ENCODE data around the gene RINL.
A peak's percentile ranks its signal among the peaks of the same experiment; 100 is the strongest.
"Not testable (repeated sequence)": the region's sequence is repeated elsewhere in the genome, so short reads cannot be mapped to it uniquely, and the experiment has no call there.

RINL gene

GRCh38 chr19:38854961-38855360 is 23.1 kb downstream of the RINL start:
- H3K4me1 ChIP-seq (ENCODE audit: control insufficient read depth, insufficient read depth, low read length) = peaks cover 10% of the 10 kb centered on the region
- not testable (repeated sequence) for H3K27me3 ChIP-seq (ENCODE audit: control insufficient read depth, insufficient read depth, low read length); H3K27ac ChIP-seq (ENCODE audit: low read depth, low read length)

GRCh38 chr19:38853214-38853613 is 24.9 kb downstream of the RINL start:
- Histone ChIP-seq H3K4me1 (ENCODE audit: control insufficient read depth, insufficient read depth, low read length) (peaks cover 16% of the 10 kb centered on the region), H3K9me3 (ENCODE audit: control insufficient read depth, insufficient read depth, low read length) (peaks cover 5% of the 10 kb centered on the region; the same call in 1 of the 2 replicates), H3K9ac (ENCODE audit: low read depth, low read length) (no peak overlapping the region), H3K4me3 (ENCODE audit: low read depth, low read length) (peak overlapping the region; percentile 63), H3K27me3 (ENCODE audit: control insufficient read depth, insufficient read depth, low read length) (no peaks in the 10 kb centered on the region), H3K27ac (ENCODE audit: low read depth, low read length) (peak overlapping the region; percentile 100), H3K36me3 (ENCODE audit: control insufficient read depth, insufficient read depth, low read length) (peaks cover 8% of the 10 kb centered on the region; the same call in 1 of the 2 replicates)

More at GRCh38 chr19:38854961-38855360, 23.1 kb downstream of the RINL start:
- not testable (repeated sequence) for H3K36me3 ChIP-seq (ENCODE audit: control insufficient read depth, insufficient read depth, low read length); H3K9me3 ChIP-seq (ENCODE audit: control insufficient read depth, insufficient read depth, low read length); H3K4me3 ChIP-seq (ENCODE audit: low read depth, low read length); H3K9ac ChIP-seq (ENCODE audit: low read depth, low read length)

- peak overlapping the region; percentile 64 for H3K9ac ChIP-seq (ENCODE audit: low read depth, low read length)
- peaks cover 15% of the 10 kb centered on the region for H3K36me3 ChIP-seq (ENCODE audit: control insufficient read depth, insufficient read depth, low read length)
- peak overlapping the region; percentile 63 for H3K4me3 ChIP-seq (ENCODE audit: low read depth, low read length)
- peaks cover 5% of the 10 kb centered on the region; the same call in 1 of the 2 replicates for H3K9me3 ChIP-seq (ENCODE audit: control insufficient read depth, insufficient read depth, low read length)
- H3K27me3 ChIP-seq (ENCODE audit: control insufficient read depth, insufficient read depth, low read length) = no peaks in the 10 kb centered on the region
- H3K27ac ChIP-seq (ENCODE audit: low read depth, low read length) = peak overlapping the region; percentile 100
- H3K4me1 ChIP-seq (ENCODE audit: control insufficient read depth, insufficient read depth, low read length) = peaks cover 16% of the 10 kb centered on the region
These were observed 25.6 kb downstream of the RINL start for GRCh38 chr19:38852231-38853044.

- H3K27ac ChIP-seq (ENCODE audit: low read depth, low read length) = peak overlapping the region; percentile 100
- H3K9me3 ChIP-seq (ENCODE audit: control insufficient read depth, insufficient read depth, low read length) = peaks cover 3% of the 10 kb centered on the region; the same call in 1 of the 2 replicates
- peak overlapping the region; percentile 64; the same call in 1 of the 2 replicates for H3K9ac ChIP-seq (ENCODE audit: low read depth, low read length)
- H3K36me3 ChIP-seq (ENCODE audit: control insufficient read depth, insufficient read depth, low read length) = peaks cover 22% of the 10 kb centered on the region
- peaks cover 16% of the 10 kb centered on the region for H3K4me1 ChIP-seq (ENCODE audit: control insufficient read depth, insufficient read depth, low read length)
- H3K4me3 ChIP-seq (ENCODE audit: low read depth, low read length) = peak overlapping the region; percentile 63
- H3K27me3 ChIP-seq (ENCODE audit: control insufficient read depth, insufficient read depth, low read length) = no peaks in the 10 kb centered on the region
These were observed 26.3 kb downstream of the RINL start for GRCh38 chr19:38851622-38852230.

GRCh38 chr19:38850976-38851621 is 27.0 kb downstream of the RINL start:
- no peaks in the 10 kb centered on the region for H3K9me3 ChIP-seq (ENCODE audit: control insufficient read depth, insufficient read depth, low read length)
- H3K9ac ChIP-seq (ENCODE audit: low read depth, low read length) = peak overlapping the region; percentile 39
- peak overlapping the region; percentile 100 for H3K27ac ChIP-seq (ENCODE audit: low read depth, low read length)
- H3K4me3 ChIP-seq (ENCODE audit: low read depth, low read length) = peak overlapping the region; percentile 63
- no peaks in the 10 kb centered on the region for H3K27me3 ChIP-seq (ENCODE audit: control insufficient read depth, insufficient read depth, low read length)
- peaks cover 28% of the 10 kb centered on the region for H3K36me3 ChIP-seq (ENCODE audit: control insufficient read depth, insufficient read depth, low read length)
- H3K4me1 ChIP-seq (ENCODE audit: control insufficient read depth, insufficient read depth, low read length) = peaks cover 16% of the 10 kb centered on the region

GRCh38 chr19:38850436-38850975 is 27.6 kb downstream of the RINL start:
- Histone ChIP-seq H3K4me1 (ENCODE audit: control insufficient read depth, insufficient read depth, low read length) (peaks cover 16% of the 10 kb centered on the region), H3K36me3 (ENCODE audit: control insufficient read depth, insufficient read depth, low read length) (peaks cover 34% of the 10 kb centered on the region), H3K4me3 (ENCODE audit: low read depth, low read length) (peak overlapping the region; percentile 63), H3K9ac (ENCODE audit: low read depth, low read length) (peak overlapping the region; percentile 31), H3K27me3 (ENCODE audit: control insufficient read depth, insufficient read depth, low read length) (no peaks in the 10 kb centered on the region), H3K9me3 (ENCODE audit: control insufficient read depth, insufficient read depth, low read length) (no peaks in the 10 kb centered on the region), H3K27ac (ENCODE audit: low read depth, low read length) (peak overlapping the region; percentile 100)

- peak within 1 kb of the TSS; percentile 98 for H3K9ac ChIP-seq (ENCODE audit: low read depth, low read length)
- peak within 1 kb of the TSS; percentile 100 for H3K27ac ChIP-seq (ENCODE audit: low read depth, low read length)
- H3K4me1 ChIP-seq (ENCODE audit: control insufficient read depth, insufficient read depth, low read length) = peaks cover 16% of the 10 kb centered on the region
- H3K36me3 ChIP-seq (ENCODE audit: control insufficient read depth, insufficient read depth, low read length) = peaks cover 40% of the 10 kb centered on the region
- H3K9me3 ChIP-seq (ENCODE audit: control insufficient read depth, insufficient read depth, low read length) = no peaks in the 10 kb centered on the region
- peak within 1 kb of the TSS; percentile 100 for H3K4me3 ChIP-seq (ENCODE audit: low read depth, low read length)
- H3K27me3 ChIP-seq (ENCODE audit: control insufficient read depth, insufficient read depth, low read length) = no peaks in the 10 kb centered on the region
These were observed 28.1 kb downstream of the RINL start, which contains the start of gene HNRNPL for GRCh38 chr19:38849860-38850435. HNRNPL (minus strand) TSS chr19:38849986; CDS start chr19:38849966, 20 bp downstream.

- Histone ChIP-seq H3K36me3 (ENCODE audit: control insufficient read depth, insufficient read depth, low read length) (peaks cover 46% of the 10 kb centered on the region), H3K9me3 (ENCODE audit: control insufficient read depth, insufficient read depth, low read length) (no peaks in the 10 kb centered on the region), H3K27me3 (ENCODE audit: control insufficient read depth, insufficient read depth, low read length) (no peaks in the 10 kb centered on the region), H3K9ac (ENCODE audit: low read depth, low read length) (peak overlapping the region; percentile 98), H3K4me3 (ENCODE audit: low read depth, low read length) (peak overlapping the region; percentile 100), H3K4me1 (ENCODE audit: control insufficient read depth, insufficient read depth, low read length) (peaks cover 16% of the 10 kb centered on the region), H3K27ac (ENCODE audit: low read depth, low read length) (peak overlapping the region; percentile 100)
These were observed 28.8 kb downstream of the RINL start for GRCh38 chr19:38849147-38849859.

- Histone ChIP-seq H3K4me3 (ENCODE audit: low read depth, low read length) (peak overlapping the region; percentile 100), H3K36me3 (ENCODE audit: control insufficient read depth, insufficient read depth, low read length) (peaks cover 54% of the 10 kb centered on the region), H3K27me3 (ENCODE audit: control insufficient read depth, insufficient read depth, low read length) (no peaks in the 10 kb centered on the region), H3K9me3 (ENCODE audit: control insufficient read depth, insufficient read depth, low read length) (no peaks in the 10 kb centered on the region), H3K27ac (ENCODE audit: low read depth, low read length) (peak overlapping the region; percentile 100), H3K4me1 (ENCODE audit: control insufficient read depth, insufficient read depth, low read length) (peaks cover 16% of the 10 kb centered on the region), H3K9ac (ENCODE audit: low read depth, low read length) (peak overlapping the region; percentile 98)
These were observed 29.6 kb downstream of the RINL start for GRCh38 chr19:38848299-38849146.
